Measurements from ENCODE around the gene CAMK1. TPM values are rescaled to one million over a fixed set of nuclear protein-coding genes. Genes with fewer than 3 reads are reported as not detected.

Gene CAMK1
- total and polyA plus RNA-seq, 4 donors = 13.8 to 20.1 (median 16.7) TPM

DNA sequence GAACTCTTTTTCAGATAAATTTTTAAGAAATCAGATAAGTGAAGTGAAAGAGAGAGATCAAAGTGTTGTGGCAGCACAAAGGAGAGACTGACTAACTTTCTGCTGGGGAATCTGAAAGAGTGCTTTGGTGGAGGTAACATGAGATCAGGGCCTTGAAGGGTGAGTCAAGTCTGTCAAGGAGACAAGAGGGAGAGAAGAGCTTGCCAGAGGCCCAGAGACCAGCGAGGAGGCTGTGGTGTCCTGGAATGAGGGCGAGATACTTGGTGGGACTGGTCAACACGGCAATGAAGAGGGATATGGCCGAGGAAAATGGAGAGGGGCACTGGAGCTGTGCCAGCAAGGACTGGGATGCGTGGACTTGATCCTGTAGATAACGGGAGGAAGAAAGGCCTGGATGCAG lies 18.0 kb upstream of the CAMK1 start:
- H3K27me3 ChIP-seq (ENCODE audit: control insufficient read depth in 4 of 4, insufficient read depth in 4 of 4, low read length in 3 of 4) = no peaks in the 10 kb centered on the region
- H3K4me3 ChIP-seq (ENCODE audit: low read depth in 1 of 3, low read length in 3 of 3) = no peak overlapping the region
- peaks cover 0 to 15% (median 8%) of the 10 kb centered on the region in 4 donors for H3K4me1 ChIP-seq (ENCODE audit: control insufficient read depth in 4 of 4, insufficient read depth in 4 of 4, low read length in 3 of 4)
- no peak overlapping the region for H3K27ac ChIP-seq (ENCODE audit: low read depth in 1 of 2, low read length in 2 of 2)
- TF ChIP-seq GABPA (IDR thresholded peaks at IDR 0.05 in 1 of 2, conservative IDR thresholded peaks at IDR 0.05 in 1 of 2) (no peak), RXRA (IDR thresholded peaks at IDR 0.05) (no peak), HNF4G (IDR thresholded peaks at IDR 0.05) (no peak), EGR1 (IDR thresholded peaks at IDR 0.05; ENCODE audit: low read depth in 2 of 2) (no peak), TAF1 (conservative IDR thresholded peaks at IDR 0.05) (no peak), ATF3 (IDR thresholded peaks at IDR 0.05) (no peak), MAX (IDR thresholded peaks at IDR 0.05) (no peak), FOXA1 (IDR thresholded peaks at IDR 0.05) (no peak), FOXA2 (IDR thresholded peaks at IDR 0.05) (no peak)
- H3K9me3 ChIP-seq (ENCODE audit: control insufficient read depth in 4 of 4, low read length in 3 of 4) = no peaks in the 10 kb centered on the region
- no peak for DNase-seq (ENCODE audit: low spot score)
- 95% methylated on average over 6 of the region's 6 CpGs for WGBS
- peaks cover 2 to 50% (median 38%) of the 10 kb centered on the region in 4 donors for H3K36me3 ChIP-seq (ENCODE audit: control insufficient read depth in 4 of 4, insufficient read depth in 3 of 4, low read depth in 1 of 4, low read length in 3 of 4)
- no peak overlapping the region for H3K9ac ChIP-seq (ENCODE audit: low read depth in 1 of 2, low read length in 2 of 2)

GRCh38 chr3:9786825-9787669 lies 17.3 kb upstream of the CAMK1 start:
- TF ChIP-seq FOXA1 (IDR thresholded peaks at IDR 0.05) = no peak
- TF ChIP-seq RAD21 (IDR thresholded peaks at IDR 0.05) = peak in 1 of 2 donors; percentile 12
- no peak for TF ChIP-seq ZBTB33 (IDR thresholded peaks at IDR 0.05)
- no peak for TF ChIP-seq EGR1 (IDR thresholded peaks at IDR 0.05; ENCODE audit: low read depth in 2 of 2)
- no peak for TF ChIP-seq CTCF (IDR thresholded peaks at IDR 0.05; ENCODE audit: low read depth, low read length, missing input control)
- peaks cover 2 to 51% (median 38%) of the 10 kb centered on the region in 4 donors for H3K36me3 ChIP-seq (ENCODE audit: control insufficient read depth in 4 of 4, insufficient read depth in 3 of 4, low read depth in 1 of 4, low read length in 3 of 4)
- H3K4me3 ChIP-seq (ENCODE audit: low read depth in 1 of 3, low read length in 3 of 3) = no peak overlapping the region
- peaks cover 0 to 19% (median 11%) of the 10 kb centered on the region in 4 donors for H3K4me1 ChIP-seq (ENCODE audit: control insufficient read depth in 4 of 4, insufficient read depth in 4 of 4, low read length in 3 of 4)
- no peak overlapping the region for H3K27ac ChIP-seq (ENCODE audit: low read depth in 1 of 2, low read length in 2 of 2)
- no peak overlapping the region for H3K9ac ChIP-seq (ENCODE audit: low read depth in 1 of 2, low read length in 2 of 2)
- DNase-seq (ENCODE audit: low spot score) = no peak
- 96% methylated on average over 13 of the region's 13 CpGs for WGBS
- H3K9me3 ChIP-seq (ENCODE audit: control insufficient read depth in 4 of 4, low read length in 3 of 4) = no peaks in the 10 kb centered on the region
- H3K27me3 ChIP-seq (ENCODE audit: control insufficient read depth in 4 of 4, insufficient read depth in 4 of 4, low read length in 3 of 4) = no peaks in the 10 kb centered on the region

Measured in liver (tissue), 9 donors.